D721Med (cell line): ENCODE results near the gene NRG3.

Source experiments
- DNase-seq: peaks from one replicate; pipeline ENCODE4 v3.0.0; 2011; ENCODE audit warnings: low spot score; ENCODE audit not compliant: insufficient read length
- FAIRE-seq: peaks from 2 replicates; lab custom pipeline; 2011; peaks lifted over from hg19 to GRCh38; lab: Jason Lieb, UNC
- TF ChIP-seq, protein P1 (sequence below): IDR thresholded peaks from 2 replicates; pipeline ENCODE4 v1.5.1; 2012; ENCODE audit warnings: mild to moderate bottlenecking, control low read depth; ENCODE audit not compliant: insufficient read depth; ENCODE audit errors: missing control alignments

Gene NRG3

DNA sequence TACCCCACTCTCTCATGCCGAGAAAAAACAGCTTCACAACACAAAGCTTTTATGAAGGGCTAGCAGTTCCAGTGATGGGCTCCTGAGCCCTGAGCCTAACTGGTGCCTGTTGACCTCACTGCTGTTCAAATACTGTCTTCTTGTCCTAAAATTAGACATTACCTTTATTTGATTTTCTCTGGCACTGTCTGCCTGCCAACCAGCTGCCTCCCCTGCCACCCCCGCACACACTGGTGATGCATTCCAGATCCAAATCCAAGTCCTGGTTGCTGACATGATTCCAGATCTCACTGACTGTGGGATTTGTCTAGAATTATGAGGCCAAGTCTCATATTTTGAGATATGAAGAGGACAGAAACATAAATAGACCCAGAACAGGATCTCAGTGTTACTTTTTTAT lies 816.2 kb downstream of the NRG3 start:
- FAIRE-seq (no peak), DNase-seq (no peak)
- TF ChIP-seq, protein P1, sequence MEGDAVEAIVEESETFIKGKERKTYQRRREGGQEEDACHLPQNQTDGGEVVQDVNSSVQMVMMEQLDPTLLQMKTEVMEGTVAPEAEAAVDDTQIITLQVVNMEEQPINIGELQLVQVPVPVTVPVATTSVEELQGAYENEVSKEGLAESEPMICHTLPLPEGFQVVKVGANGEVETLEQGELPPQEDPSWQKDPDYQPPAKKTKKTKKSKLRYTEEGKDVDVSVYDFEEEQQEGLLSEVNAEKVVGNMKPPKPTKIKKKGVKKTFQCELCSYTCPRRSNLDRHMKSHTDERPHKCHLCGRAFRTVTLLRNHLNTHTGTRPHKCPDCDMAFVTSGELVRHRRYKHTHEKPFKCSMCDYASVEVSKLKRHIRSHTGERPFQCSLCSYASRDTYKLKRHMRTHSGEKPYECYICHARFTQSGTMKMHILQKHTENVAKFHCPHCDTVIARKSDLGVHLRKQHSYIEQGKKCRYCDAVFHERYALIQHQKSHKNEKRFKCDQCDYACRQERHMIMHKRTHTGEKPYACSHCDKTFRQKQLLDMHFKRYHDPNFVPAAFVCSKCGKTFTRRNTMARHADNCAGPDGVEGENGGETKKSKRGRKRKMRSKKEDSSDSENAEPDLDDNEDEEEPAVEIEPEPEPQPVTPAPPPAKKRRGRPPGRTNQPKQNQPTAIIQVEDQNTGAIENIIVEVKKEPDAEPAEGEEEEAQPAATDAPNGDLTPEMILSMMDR = no peak

DNA sequence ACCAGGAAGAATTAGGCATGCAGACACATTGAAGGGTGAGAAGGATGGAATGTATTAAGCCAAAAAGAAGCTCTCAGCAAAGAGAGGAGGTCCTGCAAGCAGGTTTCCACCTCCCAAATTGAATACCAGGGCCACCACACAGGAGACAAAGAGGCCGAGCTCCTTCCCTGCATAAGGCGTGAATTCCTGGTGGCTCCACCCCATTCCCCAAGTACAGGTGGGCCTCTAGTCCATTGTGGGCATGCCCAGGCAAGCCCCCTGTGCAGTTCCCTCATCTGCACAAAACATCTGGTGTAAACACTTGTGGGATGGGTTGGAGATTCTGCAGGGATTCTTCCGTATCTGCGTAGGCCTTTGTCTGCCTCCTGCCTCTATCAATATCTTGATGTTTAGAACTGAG lies 817.5 kb downstream of the NRG3 start:
- TF ChIP-seq, protein P1 = no peak
- FAIRE-seq = no peak

DNA sequence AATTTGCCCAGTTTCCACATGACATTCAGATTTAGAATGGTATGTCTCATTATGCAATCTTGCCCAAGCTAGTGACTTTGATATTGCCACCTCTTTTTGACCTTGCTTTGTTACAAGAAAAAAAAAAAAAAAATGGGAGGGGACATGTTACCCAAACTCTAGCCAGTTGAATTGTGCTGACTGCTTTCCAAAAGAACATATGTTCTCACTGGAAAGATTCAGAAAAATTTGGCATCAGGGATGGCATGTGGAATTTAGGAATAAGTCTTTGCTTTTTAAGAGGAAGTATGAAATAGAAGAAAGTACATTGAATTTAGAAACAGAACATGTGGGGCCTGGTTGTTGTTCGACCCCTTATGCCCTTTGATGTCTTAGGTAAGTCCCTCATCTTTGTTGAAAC lies 846.8 kb downstream of the NRG3 start:
- FAIRE-seq (no peak), DNase-seq (no peak)
- TF ChIP-seq, protein P1 = no peak

More for the DNA sequence above, 817.5 kb downstream of the NRG3 start:
- no peak for DNase-seq

DNA sequence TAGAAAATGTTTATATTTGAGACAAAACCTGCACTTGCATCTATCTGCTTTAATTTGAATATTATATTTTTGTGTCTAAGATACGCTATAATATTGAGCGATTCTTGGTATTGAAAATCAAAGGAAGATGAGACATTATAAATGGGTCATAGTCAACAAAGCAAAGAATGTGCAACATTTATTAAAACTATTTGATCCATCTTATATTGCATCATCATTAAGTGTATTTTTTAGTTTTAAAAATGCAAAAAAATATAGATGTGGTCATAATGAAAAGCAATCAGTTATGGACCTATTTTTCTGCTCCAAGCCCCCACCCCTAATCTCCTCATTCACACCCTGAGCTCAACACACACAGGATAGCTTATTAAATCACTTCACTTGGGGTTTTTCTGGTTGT lies 847.3 kb downstream of the NRG3 start:
- FAIRE-seq = no peak
- no peak for DNase-seq
- TF ChIP-seq, protein P1 = no peak

DNA sequence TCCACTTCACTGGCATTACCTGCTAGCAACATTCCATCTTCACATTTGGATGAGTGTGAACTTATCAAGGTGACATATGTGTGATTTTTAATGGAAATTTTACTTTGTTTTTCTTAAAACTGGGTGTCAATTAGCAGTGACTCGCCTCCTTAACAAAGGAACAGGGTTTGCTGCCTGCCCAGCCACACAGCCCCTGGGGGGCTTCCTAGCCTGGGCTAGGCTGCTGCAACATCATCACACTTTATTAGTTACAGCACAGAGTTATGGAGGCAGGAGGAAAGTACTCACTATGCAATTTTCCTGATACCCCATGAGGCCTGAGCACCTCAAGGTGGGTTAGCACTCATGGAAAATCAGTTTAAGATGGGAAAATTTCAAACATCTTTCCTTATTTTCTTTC lies 861.3 kb downstream of the NRG3 start:
- DNase-seq (no peak), FAIRE-seq (no peak)
- TF ChIP-seq, protein P1 = no peak

DNA sequence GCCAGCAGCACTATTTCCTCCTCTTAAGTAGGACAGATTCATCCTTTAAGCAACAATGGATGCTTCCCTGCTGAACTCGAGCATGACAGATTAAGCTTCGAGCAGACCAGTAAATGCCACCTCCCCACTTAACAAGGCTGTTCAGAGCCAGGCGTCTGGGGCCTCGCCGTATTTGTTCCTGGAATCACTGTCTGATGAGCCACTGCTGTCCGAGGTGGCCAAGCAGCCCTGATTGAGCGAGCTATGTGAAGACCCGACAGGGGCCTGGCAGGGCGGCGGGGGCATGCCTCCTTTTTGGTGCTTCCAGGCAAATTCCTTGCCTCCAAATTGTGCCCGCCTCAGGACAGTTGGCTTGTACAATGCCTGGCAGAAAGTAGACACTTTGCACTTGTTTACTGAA lies 862.6 kb downstream of the NRG3 start:
- no peak for DNase-seq
- TF ChIP-seq, protein P1 = no peak
- FAIRE-seq = no peak

DNA sequence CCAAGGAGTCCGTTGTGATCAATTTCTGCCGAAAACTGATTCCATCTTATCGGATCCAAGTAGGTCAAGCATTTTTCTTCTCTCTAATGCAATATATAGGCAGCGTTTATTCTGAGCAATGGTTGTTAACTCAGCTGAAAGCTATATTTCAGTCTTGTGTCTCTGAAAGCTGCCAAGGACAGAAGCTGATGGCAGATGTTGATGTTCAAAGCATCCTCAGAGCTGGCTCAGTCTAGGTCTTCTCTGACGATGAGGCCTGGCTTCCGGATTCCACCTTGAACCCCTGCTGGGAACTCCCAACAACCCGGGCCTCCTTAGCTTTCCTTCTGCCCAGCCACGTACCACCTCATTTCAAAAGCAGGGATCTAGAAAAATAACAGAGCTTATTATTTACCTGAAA lies 863.6 kb downstream of the NRG3 start:
- TF ChIP-seq, protein P1 = no peak
- FAIRE-seq = no peak
- no peak for DNase-seq
